IMR-90 (cell line): Measurements from ENCODE around the gene TBC1D4. TPM values are rescaled to one million over a fixed set of nuclear protein-coding genes. Genes with fewer than 3 reads are reported as not detected.

Experiments used
- ATAC-seq: fragments of 200-7000 bp; cut with Tn5 transposase; 2 replicates; pipeline ENCODE4 v1.9.1; 2020; ENCODE audit warnings: low read depth, mild to moderate bottlenecking, moderate library complexity
- BruUV-seq: library from RNA; stranded (reverse); fragments of 400-500 nt; replicated peaks from 2 replicates; lab custom pipeline; 2021; lab: Mats Ljungman, UMichigan
- CTCF ChIA-PET: fragments of 300-600 bp; formaldehyde crosslinking; extraction: SDS; loops from one replicate; lab custom pipeline; 2021; ENCODE audit warnings: antibody characterized with exemption; lab: Yijun Ruan, JAX
- POLR2A ChIA-PET: fragments of 300-600 bp; sonication (Branson Sonifier 250); formaldehyde crosslinking; loops from one replicate; lab custom pipeline; 2022; ENCODE audit warnings: antibody characterized with exemption; ENCODE audit not compliant: unreplicated experiment; lab: Charles Lee
- DNase-seq: peaks from one replicate; pipeline ENCODE4 v3.0.0; 2013
- H2AFZ ChIP-seq: replicated peaks from 2 replicates; pipeline ENCODE3; 2013; ENCODE audit warnings: low read length, mild to moderate bottlenecking; ENCODE audit not compliant: poor library complexity
- H2AK5ac ChIP-seq: 2 replicates; pipeline ENCODE4 v1.6.1; 2013; ENCODE audit warnings: low read depth, low read length, inconsistent platforms
- H2AK9ac ChIP-seq: replicated peaks from 2 replicates; pipeline ENCODE3; 2013; ENCODE audit warnings: mild to moderate bottlenecking, low read depth, low read length, moderate library complexity; ENCODE audit not compliant: poor library complexity
- H2BK120ac ChIP-seq: 2 replicates; pipeline ENCODE4 v1.6.1; 2013; ENCODE audit warnings: low read depth, low read length, inconsistent platforms
- H2BK15ac ChIP-seq: 3 replicates; pipeline ENCODE4 v1.6.1; 2013; ENCODE audit warnings: low read depth, low read length, inconsistent platforms
- H2BK20ac ChIP-seq: 2 replicates; pipeline ENCODE4 v1.6.1; 2013; ENCODE audit warnings: low read depth, mild to moderate bottlenecking, inconsistent platforms, low read length, moderate library complexity
- H2BK5ac ChIP-seq: 2 replicates; pipeline ENCODE4 v1.6.1; 2013; ENCODE audit warnings: mild to moderate bottlenecking, low read depth, low read length, inconsistent platforms; ENCODE audit not compliant: poor library complexity, severe bottlenecking
- H3K14ac ChIP-seq: replicated peaks from 2 replicates; pipeline ENCODE4 v1.6.1; 2013; ENCODE audit warnings: low read depth, low read length, inconsistent platforms
- H3K18ac ChIP-seq: 2 replicates; pipeline ENCODE4 v1.6.1; 2013; ENCODE audit warnings: low read depth, low read length, control low read depth
- H3K23ac ChIP-seq: 2 replicates; pipeline ENCODE4 v1.6.1; 2013; ENCODE audit warnings: low read depth, low read length, inconsistent platforms
- H3K27ac ChIP-seq: 2 replicates; pipeline ENCODE4 v1.5.1; 2013; ENCODE audit warnings: mild to moderate bottlenecking, control low read depth, low read length; ENCODE audit not compliant: insufficient read depth
- H3K27me3 ChIP-seq: 2 replicates; pipeline ENCODE4 v1.6.1; 2013; ENCODE audit warnings: low read length; ENCODE audit not compliant: control insufficient read depth, insufficient read depth
- H3K36me3 ChIP-seq: 2 replicates; pipeline ENCODE4 v1.6.1; 2013; ENCODE audit warnings: low read length, mixed read lengths; ENCODE audit not compliant: control insufficient read depth, insufficient read depth
- H3K4ac ChIP-seq: 2 replicates; pipeline ENCODE4 v1.6.1; 2013; ENCODE audit warnings: low read depth, low read length, inconsistent platforms
- H3K4me1 ChIP-seq: 2 replicates; pipeline ENCODE4 v1.6.1; 2013; ENCODE audit warnings: low read length, mixed read lengths; ENCODE audit not compliant: control insufficient read depth, insufficient read depth
- H3K4me2 ChIP-seq: 2 replicates; pipeline ENCODE4 v1.6.1; 2013; ENCODE audit warnings: low read depth, mild to moderate bottlenecking, control low read depth, low read length, moderate library complexity
- H3K4me3 ChIP-seq: 2 replicates; pipeline ENCODE4 v1.5.1; 2013; ENCODE audit warnings: low read depth, mild to moderate bottlenecking, control low read depth, low read length, moderate library complexity; ENCODE audit not compliant: insufficient read depth
- H3K56ac ChIP-seq: 2 replicates; pipeline ENCODE4 v1.6.1; 2013; ENCODE audit warnings: low read length, inconsistent platforms; ENCODE audit not compliant: insufficient read depth; ENCODE audit errors: extremely low read depth
- H3K79me1 ChIP-seq, 2 experiments: 2 replicates each; pipeline ENCODE4 v1.6.1; 2013; ENCODE audit warnings: low read length in 2 of 2, inconsistent platforms in 1 of 2, low read depth in 1 of 2
- H3K9ac ChIP-seq: 2 replicates; pipeline ENCODE4 v1.6.1; 2013; ENCODE audit warnings: low read depth, low read length, control low read depth
- H3K9me1 ChIP-seq: 2 replicates; pipeline ENCODE4 v1.6.1; 2013; ENCODE audit warnings: low read length, inconsistent platforms; ENCODE audit not compliant: insufficient read depth
- H3K9me3 ChIP-seq: 2 replicates; pipeline ENCODE4 v1.6.1; 2013; ENCODE audit warnings: low read length; ENCODE audit not compliant: control insufficient read depth, insufficient read depth
- H4K20me1 ChIP-seq: 2 replicates; pipeline ENCODE4 v1.6.1; 2013; ENCODE audit warnings: low read length, inconsistent platforms; ENCODE audit not compliant: insufficient read depth
- H4K5ac ChIP-seq: 2 replicates; pipeline ENCODE4 v1.6.1; 2013; ENCODE audit warnings: mild to moderate bottlenecking, low read depth, low read length, control low read depth
- H4K8ac ChIP-seq, 2 experiments: 2 replicates each; pipeline ENCODE4 v1.6.1; 2013; ENCODE audit warnings: low read depth in 2 of 2, low read length in 2 of 2, control low read depth in 1 of 2, inconsistent platforms in 1 of 2
- H4K91ac ChIP-seq: 2 replicates; pipeline ENCODE4 v1.6.1; 2013; ENCODE audit warnings: low read depth, low read length, inconsistent platforms; ENCODE audit not compliant: insufficient read depth
- BHLHE40 ChIP-seq: fragments of 150-350 bp; IDR thresholded peaks from 2 replicates; pipeline ENCODE4 v1.6.1; 2016; ENCODE audit warnings: mild to moderate bottlenecking, low read depth, low read length
- CEBPB ChIP-seq: IDR thresholded peaks from 2 replicates; pipeline ENCODE4 v1.6.1; 2012; ENCODE audit warnings: low read depth, low read length, improper control_type of control experiment
- CHD1 ChIP-seq: IDR thresholded peaks from 2 replicates; pipeline ENCODE4 v1.6.1; 2012; ENCODE audit warnings: low read depth, low read length, improper control_type of control experiment
- FOS ChIP-seq: fragments of 150-350 bp; IDR thresholded peaks from 2 replicates; pipeline ENCODE4 v1.6.1; 2016; ENCODE audit warnings: low read depth, low read length
- MAFK ChIP-seq: IDR thresholded peaks from 2 replicates; pipeline ENCODE4 v1.6.1; 2012; ENCODE audit warnings: low read depth, low read length, improper control_type of control experiment
- MAZ ChIP-seq: IDR thresholded peaks from 2 replicates; pipeline ENCODE4 v1.6.1; 2012; ENCODE audit warnings: low read depth, mild to moderate bottlenecking, low read length, improper control_type of control experiment, moderate library complexity, borderline replicate concordance
- MXI1 ChIP-seq: IDR thresholded peaks from 2 replicates; pipeline ENCODE4 v1.6.1; 2012; ENCODE audit warnings: low read depth, mild to moderate bottlenecking, low read length, moderate library complexity, borderline replicate concordance
- NFE2L2 ChIP-seq: fragments of 150-350 bp; IDR thresholded peaks from 2 replicates; pipeline ENCODE4 v1.6.1; 2016; ENCODE audit warnings: low read depth, mild to moderate bottlenecking, low read length
- POLR2A ChIP-seq: IDR thresholded peaks from 2 replicates; pipeline ENCODE4 v1.6.1; 2012; ENCODE audit warnings: mild to moderate bottlenecking, low read depth, low read length
- RAD21 ChIP-seq: IDR thresholded peaks from 2 replicates; pipeline ENCODE4 v1.6.1; 2012; ENCODE audit warnings: low read length, improper control_type of control experiment
- RCOR1 ChIP-seq: IDR thresholded peaks from 2 replicates; pipeline ENCODE4 v1.6.1; 2012; ENCODE audit warnings: mild to moderate bottlenecking, low read length, improper control_type of control experiment; ENCODE audit not compliant: insufficient replicate concordance
- RFX5 ChIP-seq: IDR thresholded peaks from 2 replicates; pipeline ENCODE4 v1.8.0; 2012; ENCODE audit warnings: low read depth, mild to moderate bottlenecking, low read length, moderate library complexity
- SMC3 ChIP-seq: fragments of 150-350 bp; IDR thresholded peaks from 2 replicates; pipeline ENCODE4 v1.6.1; 2016; ENCODE audit warnings: low read depth, mild to moderate bottlenecking, antibody characterized with exemption, low read length, moderate library complexity
- WGBS, 2 experiments: methylation state at CpG; one replicate each; pipeline versions ENCODE4 v1.1.5 to v1.1.7; 2013; ENCODE audit warnings: missing lambda C conversion rate in 2 of 2; ENCODE audit not compliant: insufficient read length in 1 of 2; ENCODE audit errors: extremely low coverage in 2 of 2; 5-methylcytosine and 5-hydroxymethylcytosine counted together
- dilution Hi-C: fragments of 300-500 bp; cut with HindIII; formaldehyde crosslinking; loops from one replicate; pipeline ENCODE4 v1.14.3; 2018; ENCODE audit warnings: low sequenced_read_pairs; ENCODE audit not compliant: unreplicated experiment
- in situ Hi-C: fragments of 300-500 bp; cut with MboI; formaldehyde crosslinking; loops from 3 replicates; pipeline ENCODE4 v1.14.3; 2019; ENCODE audit warnings: low sequenced_read_pairs, inconsistent platforms, mixed read lengths
- intact Hi-C: fragments of 100-400 bp; cut with micrococcal nuclease; formaldehyde crosslinking; loops from 2 replicates; pipeline ENCODE4 v1.10.0; 2022
- polyA plus RNA-seq, 3 experiments: library from polyadenylated mRNA; depleted of rRNA; stranded (reverse); fragments of >200 nt; gene quantifications; 2 replicates each; pipeline ENCODE4 v1.2.3, GENCODE V29; 2012; ENCODE audit warnings: low replicate concordance in 1 of 3
- total RNA-seq: library from RNA; depleted of rRNA; stranded (reverse); fragments of >200 nt; gene quantifications from 2 replicates; pipeline ENCODE4 v1.2.3, GENCODE V29; 2012
- TF ChIP-seq, protein P1 (sequence below): conservative IDR thresholded peaks from 2 replicates; pipeline ENCODE4 v1.5.1; 2012; ENCODE audit warnings: mild to moderate bottlenecking, low read depth, low read length, improper control_type of control experiment
- TF ChIP-seq, protein P2 (sequence below): fragments of 150-350 bp; IDR thresholded peaks from 2 replicates; pipeline ENCODE4 v1.6.1; 2017; ENCODE audit warnings: mild to moderate bottlenecking, antibody characterized with exemption, low read length, low read depth
- TF ChIP-seq, protein P3 (sequence below): fragments of 150-350 bp; IDR thresholded peaks from 2 replicates; pipeline ENCODE4 v1.6.1; 2016; ENCODE audit warnings: low read depth, mild to moderate bottlenecking, low read length, moderate library complexity, borderline replicate concordance

Gene TBC1D4
- total and polyA plus RNA-seq, 2 of the 4 experiments (the other 2 are of a cell fraction), result 7.5 to 22.8 TPM

DNA sequence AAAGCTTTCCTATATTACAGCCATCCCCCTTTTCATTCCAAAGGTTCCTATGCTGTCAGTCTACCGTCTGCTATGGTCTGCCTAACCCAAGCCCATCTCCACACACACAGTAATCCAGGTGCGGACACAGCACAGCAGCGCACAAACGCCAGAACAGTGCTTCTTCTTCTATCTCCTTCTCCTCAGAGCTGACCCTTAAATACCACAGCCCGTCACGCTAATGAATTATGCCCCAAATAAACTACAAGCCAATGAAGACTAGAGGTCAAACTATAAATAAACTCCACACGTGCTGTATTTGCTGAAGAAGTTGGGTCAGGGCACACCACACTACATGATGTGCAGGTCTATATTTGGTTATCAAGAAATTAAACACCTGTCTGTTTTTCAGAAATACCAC, 71.8 kb downstream of the TBC1D4 start:
- H3K4ac ChIP-seq, result no peak overlapping the region
- CTCF ChIA-PET, result interaction anchor here (0.6 kb wide), 1 partner anchor 34 kb away, joined by 6 read pairs; no protein-coding TSS in a partner anchor
- H3K27ac ChIP-seq, result no peak overlapping the region
- peaks cover 3% of the 10 kb centered on the region; the same call in 1 of the 2 replicates for H3K4me1 ChIP-seq
- H3K56ac ChIP-seq, result no peak overlapping the region
- H3K14ac ChIP-seq, result no peak overlapping the region
- POLR2A ChIA-PET, result no interaction called here
- H2AK9ac ChIP-seq, result no peak overlapping the region
- H3K18ac ChIP-seq, result no peak overlapping the region
- in situ Hi-C loops, result no loop called here
- no peak overlapping the region for H3K4me2 ChIP-seq
- BruUV-seq, result no TSS peak
- H3K23ac ChIP-seq, result no peak overlapping the region
- H3K79me1 ChIP-seq, result peaks cover 14 to 15% of the 10 kb centered on the region in 2 experiments; a peak in 3 of 4 replicates
- peaks cover 5% of the 10 kb centered on the region; the same call in 1 of the 2 replicates for H3K9me1 ChIP-seq
- H3K36me3 ChIP-seq, result no peaks in the 10 kb centered on the region
- no peaks in the 10 kb centered on the region for H4K20me1 ChIP-seq
- 43% methylated on average over 1 of the region's 7 CpGs; no CpG with 5 or more reads in 1 of the 2 experiments for WGBS, 2 experiments
- no peak overlapping the region for H3K4me3 ChIP-seq
- no peak overlapping the region for H2BK20ac ChIP-seq
- H2BK15ac ChIP-seq, result no peak overlapping the region
- no peak overlapping the region for H2AK5ac ChIP-seq
- no peak for TF ChIP-seq SMC3
- TF ChIP-seq RCOR1, result no peak
- TF ChIP-seq RAD21, result no peak
- no peak for TF ChIP-seq BHLHE40
- TF ChIP-seq, protein P1, sequence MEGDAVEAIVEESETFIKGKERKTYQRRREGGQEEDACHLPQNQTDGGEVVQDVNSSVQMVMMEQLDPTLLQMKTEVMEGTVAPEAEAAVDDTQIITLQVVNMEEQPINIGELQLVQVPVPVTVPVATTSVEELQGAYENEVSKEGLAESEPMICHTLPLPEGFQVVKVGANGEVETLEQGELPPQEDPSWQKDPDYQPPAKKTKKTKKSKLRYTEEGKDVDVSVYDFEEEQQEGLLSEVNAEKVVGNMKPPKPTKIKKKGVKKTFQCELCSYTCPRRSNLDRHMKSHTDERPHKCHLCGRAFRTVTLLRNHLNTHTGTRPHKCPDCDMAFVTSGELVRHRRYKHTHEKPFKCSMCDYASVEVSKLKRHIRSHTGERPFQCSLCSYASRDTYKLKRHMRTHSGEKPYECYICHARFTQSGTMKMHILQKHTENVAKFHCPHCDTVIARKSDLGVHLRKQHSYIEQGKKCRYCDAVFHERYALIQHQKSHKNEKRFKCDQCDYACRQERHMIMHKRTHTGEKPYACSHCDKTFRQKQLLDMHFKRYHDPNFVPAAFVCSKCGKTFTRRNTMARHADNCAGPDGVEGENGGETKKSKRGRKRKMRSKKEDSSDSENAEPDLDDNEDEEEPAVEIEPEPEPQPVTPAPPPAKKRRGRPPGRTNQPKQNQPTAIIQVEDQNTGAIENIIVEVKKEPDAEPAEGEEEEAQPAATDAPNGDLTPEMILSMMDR, result no peak
- TF ChIP-seq MXI1, result no peak
- no peak for TF ChIP-seq NFE2L2
- no peak for TF ChIP-seq MAFK
- no peak for TF ChIP-seq CEBPB
- no peak for TF ChIP-seq POLR2A
- TF ChIP-seq RFX5, result no peak
- TF ChIP-seq, protein P2, sequence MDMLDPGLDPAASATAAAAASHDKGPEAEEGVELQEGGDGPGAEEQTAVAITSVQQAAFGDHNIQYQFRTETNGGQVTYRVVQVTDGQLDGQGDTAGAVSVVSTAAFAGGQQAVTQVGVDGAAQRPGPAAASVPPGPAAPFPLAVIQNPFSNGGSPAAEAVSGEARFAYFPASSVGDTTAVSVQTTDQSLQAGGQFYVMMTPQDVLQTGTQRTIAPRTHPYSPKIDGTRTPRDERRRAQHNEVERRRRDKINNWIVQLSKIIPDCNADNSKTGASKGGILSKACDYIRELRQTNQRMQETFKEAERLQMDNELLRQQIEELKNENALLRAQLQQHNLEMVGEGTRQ, result no peak
- TF ChIP-seq FOS, result no peak
- no peak for TF ChIP-seq MAZ
- TF ChIP-seq CHD1, result no peak
- TF ChIP-seq, protein P3, sequence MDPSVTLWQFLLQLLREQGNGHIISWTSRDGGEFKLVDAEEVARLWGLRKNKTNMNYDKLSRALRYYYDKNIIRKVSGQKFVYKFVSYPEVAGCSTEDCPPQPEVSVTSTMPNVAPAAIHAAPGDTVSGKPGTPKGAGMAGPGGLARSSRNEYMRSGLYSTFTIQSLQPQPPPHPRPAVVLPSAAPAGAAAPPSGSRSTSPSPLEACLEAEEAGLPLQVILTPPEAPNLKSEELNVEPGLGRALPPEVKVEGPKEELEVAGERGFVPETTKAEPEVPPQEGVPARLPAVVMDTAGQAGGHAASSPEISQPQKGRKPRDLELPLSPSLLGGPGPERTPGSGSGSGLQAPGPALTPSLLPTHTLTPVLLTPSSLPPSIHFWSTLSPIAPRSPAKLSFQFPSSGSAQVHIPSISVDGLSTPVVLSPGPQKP, result no peak
- H3K27me3 ChIP-seq, result no peaks in the 10 kb centered on the region
- no peak for DNase-seq
- H4K91ac ChIP-seq, result no peak overlapping the region
- H2BK5ac ChIP-seq, result no peak overlapping the region
- dilution Hi-C loops, result no loop called here
- no peak for ATAC-seq
- H2BK120ac ChIP-seq, result no peak overlapping the region
- no peak overlapping the region for H4K8ac ChIP-seq
- no peaks in the 10 kb centered on the region for H3K9me3 ChIP-seq
- H3K9ac ChIP-seq, result no peak overlapping the region
- no peak overlapping the region for H2AFZ ChIP-seq
- H4K5ac ChIP-seq, result no peak overlapping the region
- intact Hi-C loops, result no loop called here
